Loucy (cell line): Measurements from ENCODE around the gene MSL3B.

Experiments
- H2AFZ ChIP-seq: fragments of 200-600 bp; sonication (generic); 2 replicates; pipeline ENCODE4 v1.6.0; 2016; ENCODE audit warnings: antibody characterized with exemption, mild to moderate bottlenecking, low read length, moderate library complexity
- H3F3A ChIP-seq: fragments of 200-600 bp; 2 replicates; pipeline ENCODE4 v1.6.0; 2016; ENCODE audit warnings: antibody characterized with exemption, low read depth, mild to moderate bottlenecking
- H3K27me3 ChIP-seq: fragments of 200-600 bp; sonication (generic); 2 replicates; pipeline ENCODE4 v1.6.1; 2014; ENCODE audit warnings: low read length, mild to moderate bottlenecking; ENCODE audit not compliant: insufficient read depth, poor library complexity, severe bottlenecking
- H3K36me3 ChIP-seq: fragments of 200-600 bp; sonication (generic); 2 replicates; pipeline ENCODE4 v1.6.1; 2016; ENCODE audit warnings: low read length; ENCODE audit not compliant: insufficient read depth
- H3K4me1 ChIP-seq: fragments of 200-600 bp; sonication (generic); 2 replicates; pipeline ENCODE4 v1.5.1; 2014; ENCODE audit warnings: low read length, mild to moderate bottlenecking; ENCODE audit not compliant: insufficient read depth, poor library complexity, severe bottlenecking
- H3K4me2 ChIP-seq: fragments of 200-600 bp; sonication (generic); 2 replicates; pipeline ENCODE4 v1.6.0; 2014; ENCODE audit warnings: antibody characterized with exemption, low read length, low read depth, mild to moderate bottlenecking; ENCODE audit not compliant: poor library complexity, severe bottlenecking
- H3K4me3 ChIP-seq: fragments of 200-600 bp; sonication (generic); 2 replicates; pipeline ENCODE4 v1.5.1; 2014; ENCODE audit warnings: low read length, mild to moderate bottlenecking, mixed read lengths; ENCODE audit not compliant: poor library complexity, severe bottlenecking
- H3K79me2 ChIP-seq: fragments of 200-600 bp; sonication (generic); 2 replicates; pipeline ENCODE4 v1.6.1; 2014; ENCODE audit warnings: low read length; ENCODE audit not compliant: insufficient read depth
- H3K9ac ChIP-seq: fragments of 200-600 bp; sonication (generic); 2 replicates; pipeline ENCODE4 v1.6.0; 2014; ENCODE audit warnings: mild to moderate bottlenecking, low read depth, low read length, moderate library complexity; ENCODE audit not compliant: poor library complexity, severe bottlenecking
- H3K9me2 ChIP-seq: fragments of 200-600 bp; sonication (generic); replicated peaks from 2 replicates; pipeline ENCODE4 v1.6.1; 2016; ENCODE audit warnings: low read depth, low read length, mixed read lengths
- H3K9me3 ChIP-seq: fragments of 200-600 bp; sonication (generic); 2 replicates; pipeline ENCODE4 v1.6.1; 2014; ENCODE audit warnings: mild to moderate bottlenecking, antibody characterized with exemption, low read length, low read depth; ENCODE audit not compliant: insufficient read depth
- H4K20me1 ChIP-seq: fragments of 200-600 bp; sonication (generic); 2 replicates; pipeline ENCODE4 v1.6.0; 2014; ENCODE audit warnings: antibody characterized with exemption, low read length, mild to moderate bottlenecking; ENCODE audit not compliant: insufficient read depth, poor library complexity, severe bottlenecking
- CTCF ChIP-seq: fragments of 200-600 bp; sonication (generic); conservative IDR thresholded peaks from 2 replicates; pipeline ENCODE4 v1.5.1; 2014; ENCODE audit warnings: mild to moderate bottlenecking, antibody characterized with exemption, low read length
- EZH2phosphoT487 ChIP-seq: fragments of 200-600 bp; IDR thresholded peaks from 2 replicates; pipeline ENCODE4 v1.6.1; 2018; ENCODE audit warnings: antibody characterized with exemption, mild to moderate bottlenecking, moderate library complexity, borderline replicate concordance

The MSL3B gene

GRCh38 chr2:233849607-233850271, 18.4 kb downstream of the MSL3B start:
- Histone ChIP-seq H3K9ac (peak overlapping the region; percentile 31), H3K4me2 (peak overlapping the region; percentile 97), H3K4me3 (peak overlapping the region; percentile 97), H3F3A (no peaks in the 10 kb centered on the region), H3K9me3 (no peaks in the 10 kb centered on the region), H3K4me1 (peaks cover 62% of the 10 kb centered on the region), H2AFZ (no peak overlapping the region), H3K27me3 (peaks cover 6% of the 10 kb centered on the region), H3K9me2 (no peaks in the 10 kb centered on the region), H4K20me1 (peaks cover 70% of the 10 kb centered on the region), H3K36me3 (peaks cover 75% of the 10 kb centered on the region), H3K79me2 (peaks cover 97% of the 10 kb centered on the region)
- TF ChIP-seq CTCF, result no peak
- TF ChIP-seq EZH2phosphoT487, result no peak

- Histone ChIP-seq H2AFZ (no peak overlapping the region), H3K36me3 (peaks cover 87% of the 10 kb centered on the region), H3K79me2 (peaks cover 100% of the 10 kb centered on the region), H4K20me1 (peaks cover 69% of the 10 kb centered on the region), H3K4me3 (peak overlapping the region; percentile 97), H3F3A (no peaks in the 10 kb centered on the region), H3K9me2 (no peaks in the 10 kb centered on the region), H3K9me3 (no peaks in the 10 kb centered on the region), H3K4me1 (peaks cover 59% of the 10 kb centered on the region), H3K27me3 (no peaks in the 10 kb centered on the region), H3K9ac (peak overlapping the region; percentile 24), H3K4me2 (peak overlapping the region; percentile 97)
- no peak for TF ChIP-seq CTCF
- no peak for TF ChIP-seq EZH2phosphoT487
Observed at GRCh38 chr2:233848276-233848675, 19.9 kb downstream of the MSL3B start.

GRCh38 chr2:233847248-233847898, 20.8 kb downstream of the MSL3B start:
- no peak overlapping the region for H2AFZ ChIP-seq
- no peaks in the 10 kb centered on the region for H3K9me3 ChIP-seq
- H3K79me2 ChIP-seq, result peaks cover 100% of the 10 kb centered on the region
- no peak overlapping the region for H3K9ac ChIP-seq
- peaks cover 96% of the 10 kb centered on the region for H3K36me3 ChIP-seq
- H3F3A ChIP-seq, result no peaks in the 10 kb centered on the region
- H3K4me2 ChIP-seq, result peak overlapping the region; percentile 52
- no peaks in the 10 kb centered on the region for H3K9me2 ChIP-seq
- H3K4me1 ChIP-seq, result peaks cover 50% of the 10 kb centered on the region
- no peaks in the 10 kb centered on the region for H3K27me3 ChIP-seq
- peak overlapping the region; percentile 97 for H3K4me3 ChIP-seq
- peaks cover 60% of the 10 kb centered on the region for H4K20me1 ChIP-seq
- TF ChIP-seq CTCF (no peak), EZH2phosphoT487 (no peak)
